Measurements from ENCODE around the gene RAD51B. TPM values are rescaled to one million over a fixed set of nuclear protein-coding genes. Genes with fewer than 3 reads are reported as not detected.

The RAD51B gene
- total and polyA plus RNA-seq, 9 of the 15 experiments (the other 6 are each of a cell fraction or from before 2014, with no cell fraction given), result 8.5 to 17.3 (median 11.3) TPM

DNA sequence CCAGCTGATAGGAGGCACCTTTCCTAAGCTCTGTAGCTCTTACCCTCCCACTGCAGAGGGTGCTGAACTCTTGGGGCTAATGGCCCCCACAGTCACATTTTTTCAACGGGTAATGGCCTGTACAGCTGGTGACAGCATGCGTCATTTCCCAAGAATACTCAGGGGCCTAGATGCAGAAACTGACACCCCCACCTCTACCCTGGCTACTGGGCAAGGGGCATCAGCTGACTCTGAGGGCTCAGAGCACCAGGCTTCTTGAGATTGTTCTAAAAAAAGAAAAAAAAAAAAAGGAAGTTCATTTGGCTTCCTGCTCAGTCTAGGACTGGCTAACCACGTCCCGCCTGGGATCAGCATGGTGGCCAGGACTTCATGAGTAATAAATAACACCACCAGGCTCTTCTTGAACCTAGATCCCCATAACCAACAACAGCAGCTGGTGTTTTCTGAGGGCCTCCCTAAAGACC, 938.1 kb downstream of the RAD51B start (continued):
- TF ChIP-seq YY1 (IDR thresholded peaks at IDR 0.05; ENCODE audit: borderline replicate concordance in 1 of 3, control insufficient read depth in 1 of 3, extremely low read depth in 1 of 3, insufficient read depth in 3 of 3, insufficient read length in 1 of 3, insufficient replicate concordance in 2 of 3, low read depth in 1 of 3, low read length in 2 of 3) (peak in 1 of 3 experiments; percentile 34), ZBTB17 (CRISPR knock-in tag; IDR thresholded peaks at IDR 0.05) (no peak), SIRT6 (IDR thresholded peaks at IDR 0.05; ENCODE audit: low read depth, low read length) (no peak), ZNF140 (CRISPR knock-in tag; IDR thresholded peaks at IDR 0.05) (no peak), U2AF1 (optimal IDR thresholded peaks at IDR 0.05; ENCODE audit: low read depth, low read length) (no peak), SP1 (CRISPR knock-in tag; IDR thresholded peaks at IDR 0.05) (no peak), SMAD4 (CRISPR knock-in tag; conservative IDR thresholded peaks at IDR 0.05) (peak; percentile 60), BRF1 (IDR thresholded peaks at IDR 0.05; ENCODE audit: borderline replicate concordance, extremely low read depth, insufficient read length) (no peak), CC2D1A (IDR thresholded peaks at IDR 0.05) (no peak), CXXC5 (CRISPR knock-in tag; IDR thresholded peaks at IDR 0.05) (peak; percentile 16), GATAD2A (IDR thresholded peaks at IDR 0.05) (no peak), MGA (IDR thresholded peaks at IDR 0.05) (peak; percentile 35; the same call in 1 of the 2 replicates)
- TF ChIP-seq, protein P1, sequence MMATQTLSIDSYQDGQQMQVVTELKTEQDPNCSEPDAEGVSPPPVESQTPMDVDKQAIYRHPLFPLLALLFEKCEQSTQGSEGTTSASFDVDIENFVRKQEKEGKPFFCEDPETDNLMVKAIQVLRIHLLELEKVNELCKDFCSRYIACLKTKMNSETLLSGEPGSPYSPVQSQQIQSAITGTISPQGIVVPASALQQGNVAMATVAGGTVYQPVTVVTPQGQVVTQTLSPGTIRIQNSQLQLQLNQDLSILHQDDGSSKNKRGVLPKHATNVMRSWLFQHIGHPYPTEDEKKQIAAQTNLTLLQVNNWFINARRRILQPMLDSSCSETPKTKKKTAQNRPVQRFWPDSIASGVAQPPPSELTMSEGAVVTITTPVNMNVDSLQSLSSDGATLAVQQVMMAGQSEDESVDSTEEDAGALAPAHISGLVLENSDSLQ (IDR thresholded peaks at IDR 0.05), result no peak
- TF ChIP-seq, protein P2, sequence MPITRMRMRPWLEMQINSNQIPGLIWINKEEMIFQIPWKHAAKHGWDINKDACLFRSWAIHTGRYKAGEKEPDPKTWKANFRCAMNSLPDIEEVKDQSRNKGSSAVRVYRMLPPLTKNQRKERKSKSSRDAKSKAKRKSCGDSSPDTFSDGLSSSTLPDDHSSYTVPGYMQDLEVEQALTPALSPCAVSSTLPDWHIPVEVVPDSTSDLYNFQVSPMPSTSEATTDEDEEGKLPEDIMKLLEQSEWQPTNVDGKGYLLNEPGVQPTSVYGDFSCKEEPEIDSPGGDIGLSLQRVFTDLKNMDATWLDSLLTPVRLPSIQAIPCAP (CRISPR knock-in tag; IDR thresholded peaks at IDR 0.05; ENCODE audit: borderline replicate concordance), result no peak

All from K562 (cell line).